SU-DHL-6 (cell line): Measurements from ENCODE around the gene RAI2.

Source experiments
- H2AFZ ChIP-seq: fragments of 200-600 bp; sonication (generic); 2 replicates; pipeline ENCODE4 v1.6.1; 2014; ENCODE audit warnings: low read depth, mild to moderate bottlenecking, moderate library complexity, mixed read lengths, antibody characterized with exemption, low read length; ENCODE audit not compliant: severe bottlenecking
- H3F3A ChIP-seq: fragments of 200-600 bp; shearing (Covaris generic); 2 replicates; pipeline ENCODE4 v1.6.0; 2016; ENCODE audit warnings: antibody characterized with exemption, mild to moderate bottlenecking; ENCODE audit not compliant: insufficient read depth
- H3K27ac ChIP-seq: fragments of 200-600 bp; sonication (generic); 2 replicates; pipeline ENCODE4 v1.5.1; 2016; ENCODE audit warnings: low read depth, mild to moderate bottlenecking, low read length, moderate library complexity, mixed read lengths
- H3K27me3 ChIP-seq: fragments of 200-600 bp; sonication (generic), shearing (Covaris generic); 2 replicates; pipeline ENCODE4 v1.6.0; 2014; ENCODE audit warnings: mild to moderate bottlenecking, low read length
- H3K36me3 ChIP-seq: fragments of 200-600 bp; sonication (generic); 2 replicates; pipeline ENCODE4 v1.6.1; 2014; ENCODE audit warnings: mild to moderate bottlenecking, low read length, mixed read lengths
- H3K4me2 ChIP-seq: fragments of 300-600, 200-600 bp; shearing (Covaris generic), sonication (generic); 2 replicates; pipeline ENCODE4 v1.6.0; 2014; ENCODE audit warnings: low read length, low read depth, mild to moderate bottlenecking; ENCODE audit not compliant: poor library complexity, severe bottlenecking
- H3K4me3 ChIP-seq: fragments of 200-600 bp; sonication (generic); 2 replicates; pipeline ENCODE4 v1.5.1; 2014; ENCODE audit warnings: antibody characterized with exemption, low read length, mild to moderate bottlenecking, mixed read lengths; ENCODE audit not compliant: insufficient read depth, poor library complexity, severe bottlenecking
- H3K79me2 ChIP-seq: fragments of 200-600 bp; sonication (generic); 2 replicates; pipeline ENCODE4 v1.6.1; 2014; ENCODE audit warnings: mild to moderate bottlenecking, low read length, moderate library complexity; ENCODE audit not compliant: insufficient read depth
- H3K9ac ChIP-seq: fragments of 200-600 bp; sonication (generic); 2 replicates; pipeline ENCODE4 v1.7.0; 2014; ENCODE audit warnings: mild to moderate bottlenecking, low read length
- H3K9me2 ChIP-seq: fragments of 200-600 bp; sonication (generic); replicated peaks from 2 replicates; pipeline ENCODE4 v1.6.1; 2014; ENCODE audit warnings: low read length; ENCODE audit not compliant: insufficient read depth
- H3K9me3 ChIP-seq: fragments of 200-600 bp; sonication (generic); 2 replicates; pipeline ENCODE4 v1.6.1; 2014; ENCODE audit warnings: low read length, mixed read lengths; ENCODE audit not compliant: insufficient read depth
- H4K20me1 ChIP-seq: fragments of 200-600 bp; sonication (generic); 2 replicates; pipeline ENCODE4 v1.6.1; 2014; ENCODE audit warnings: low read depth, mild to moderate bottlenecking, antibody characterized with exemption, low read length, moderate library complexity, mixed read lengths
- EZH2phosphoT487 ChIP-seq: fragments of 200-600 bp; sonication (generic), shearing (Covaris generic); conservative IDR thresholded peaks from 2 replicates; pipeline ENCODE4 v1.6.1; 2018; ENCODE audit warnings: mild to moderate bottlenecking, antibody characterized with exemption, low read length, moderate library complexity, mixed read lengths
- TF ChIP-seq, protein P1 (sequence below): fragments of 200-600 bp; sonication (generic); IDR thresholded peaks from one replicate; pipeline ENCODE4 v1.5.1; 2017; ENCODE audit warnings: antibody characterized with exemption, mild to moderate bottlenecking, low read length, moderate library complexity; ENCODE audit not compliant: insufficient read depth, poor library complexity, severe bottlenecking

Gene RAI2

DNA sequence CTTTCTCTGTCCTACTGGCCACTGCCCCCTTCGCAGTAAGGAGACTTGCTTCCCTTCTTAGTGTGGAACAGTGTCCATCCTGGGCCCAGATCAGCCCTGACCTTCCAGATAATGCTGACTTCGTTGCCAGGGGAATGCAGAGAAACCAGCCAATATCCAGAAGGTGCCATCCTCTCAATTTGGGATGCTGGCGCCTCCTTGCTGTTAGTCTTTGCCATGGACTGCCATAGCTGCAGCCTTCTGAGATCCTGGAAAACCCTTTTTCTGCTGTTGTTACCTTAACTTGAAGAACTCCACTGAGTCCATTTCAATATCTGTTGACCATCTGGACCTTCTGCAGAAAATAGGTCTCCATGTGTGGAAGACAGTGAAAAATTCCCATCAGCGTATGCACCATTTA lies 21.8 kb downstream of the RAI2 start:
- H3K9ac ChIP-seq, result no peak overlapping the region
- H3K79me2 ChIP-seq, result no peaks in the 10 kb centered on the region
- no peaks in the 10 kb centered on the region for H3K36me3 ChIP-seq
- TF ChIP-seq EZH2phosphoT487, result no peak
- TF ChIP-seq, protein P1, sequence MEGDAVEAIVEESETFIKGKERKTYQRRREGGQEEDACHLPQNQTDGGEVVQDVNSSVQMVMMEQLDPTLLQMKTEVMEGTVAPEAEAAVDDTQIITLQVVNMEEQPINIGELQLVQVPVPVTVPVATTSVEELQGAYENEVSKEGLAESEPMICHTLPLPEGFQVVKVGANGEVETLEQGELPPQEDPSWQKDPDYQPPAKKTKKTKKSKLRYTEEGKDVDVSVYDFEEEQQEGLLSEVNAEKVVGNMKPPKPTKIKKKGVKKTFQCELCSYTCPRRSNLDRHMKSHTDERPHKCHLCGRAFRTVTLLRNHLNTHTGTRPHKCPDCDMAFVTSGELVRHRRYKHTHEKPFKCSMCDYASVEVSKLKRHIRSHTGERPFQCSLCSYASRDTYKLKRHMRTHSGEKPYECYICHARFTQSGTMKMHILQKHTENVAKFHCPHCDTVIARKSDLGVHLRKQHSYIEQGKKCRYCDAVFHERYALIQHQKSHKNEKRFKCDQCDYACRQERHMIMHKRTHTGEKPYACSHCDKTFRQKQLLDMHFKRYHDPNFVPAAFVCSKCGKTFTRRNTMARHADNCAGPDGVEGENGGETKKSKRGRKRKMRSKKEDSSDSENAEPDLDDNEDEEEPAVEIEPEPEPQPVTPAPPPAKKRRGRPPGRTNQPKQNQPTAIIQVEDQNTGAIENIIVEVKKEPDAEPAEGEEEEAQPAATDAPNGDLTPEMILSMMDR, result no peak
- H3K4me2 ChIP-seq, result no peak overlapping the region
- no peak overlapping the region for H3K27ac ChIP-seq
- H3K9me3 ChIP-seq, result no peaks in the 10 kb centered on the region
- no peak overlapping the region for H3K4me3 ChIP-seq
- H4K20me1 ChIP-seq, result no peaks in the 10 kb centered on the region
- H3F3A ChIP-seq, result no peaks in the 10 kb centered on the region
- H3K27me3 ChIP-seq, result no peaks in the 10 kb centered on the region
- no peak overlapping the region for H2AFZ ChIP-seq
- no peaks in the 10 kb centered on the region for H3K9me2 ChIP-seq

DNA sequence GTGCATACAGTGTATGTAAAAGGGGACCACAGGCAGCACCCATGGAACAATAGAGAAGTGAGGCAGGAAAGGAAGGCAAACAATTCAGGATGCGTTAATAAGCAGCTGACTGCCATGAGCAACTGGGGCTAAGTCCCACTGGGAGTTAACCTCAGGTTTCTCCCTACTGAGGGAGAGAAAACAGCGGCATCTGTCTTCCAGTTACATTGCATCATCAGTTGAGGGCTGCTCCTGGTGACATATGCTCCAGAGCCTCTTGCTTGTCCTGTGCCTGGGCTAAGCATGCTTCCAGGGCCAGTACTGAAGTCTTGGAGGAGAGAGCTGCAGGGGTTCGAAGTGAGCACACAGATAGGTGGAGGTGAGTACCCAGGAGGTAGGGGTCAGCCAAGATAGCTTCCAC lies 24.3 kb downstream of the RAI2 start:
- H3K4me2 ChIP-seq, result no peak overlapping the region

DNA sequence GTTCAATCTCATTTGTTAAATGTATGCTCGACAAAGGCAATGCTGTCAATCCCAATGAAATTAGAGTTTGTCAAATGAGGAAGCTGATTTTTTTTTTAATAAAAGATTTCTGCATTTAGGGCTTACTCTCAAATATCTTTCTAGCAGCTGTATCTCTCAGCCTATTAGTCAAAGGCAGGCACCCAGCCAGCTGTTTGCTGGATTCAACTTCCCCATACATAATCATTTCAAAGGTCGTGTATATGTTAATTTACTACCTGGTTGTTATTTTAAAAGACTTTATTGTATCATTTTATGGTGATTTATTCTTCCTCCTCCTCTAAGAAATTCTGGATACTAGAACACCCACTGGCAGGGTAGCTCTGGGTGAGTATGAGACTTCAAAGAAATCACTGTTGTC lies 27.1 kb downstream of the RAI2 start:
- Histone ChIP-seq H3K9ac (no peak overlapping the region), H3K27ac (no peak overlapping the region), H3K36me3 (no peaks in the 10 kb centered on the region), H3K27me3 (no peaks in the 10 kb centered on the region), H4K20me1 (no peaks in the 10 kb centered on the region), H3K4me2 (no peak overlapping the region), H3K9me3 (no peaks in the 10 kb centered on the region), H2AFZ (no peak overlapping the region), H3F3A (no peaks in the 10 kb centered on the region), H3K4me3 (no peak overlapping the region), H3K9me2 (no peaks in the 10 kb centered on the region), H3K79me2 (no peaks in the 10 kb centered on the region)
- TF ChIP-seq, protein P1, result no peak
- TF ChIP-seq EZH2phosphoT487, result no peak

More for the DNA sequence above, 24.3 kb downstream of the RAI2 start:
- no peaks in the 10 kb centered on the region for H3K9me3 ChIP-seq
- no peaks in the 10 kb centered on the region for H3K79me2 ChIP-seq
- H2AFZ ChIP-seq, result no peak overlapping the region
- H3K36me3 ChIP-seq, result no peaks in the 10 kb centered on the region
- no peak overlapping the region for H3K4me3 ChIP-seq
- H4K20me1 ChIP-seq, result no peaks in the 10 kb centered on the region
- H3K27me3 ChIP-seq, result no peaks in the 10 kb centered on the region
- TF ChIP-seq EZH2phosphoT487, result no peak
- TF ChIP-seq, protein P1, result no peak
- no peak overlapping the region for H3K9ac ChIP-seq
- H3K27ac ChIP-seq, result no peak overlapping the region
- H3F3A ChIP-seq, result no peaks in the 10 kb centered on the region
- no peaks in the 10 kb centered on the region for H3K9me2 ChIP-seq

DNA sequence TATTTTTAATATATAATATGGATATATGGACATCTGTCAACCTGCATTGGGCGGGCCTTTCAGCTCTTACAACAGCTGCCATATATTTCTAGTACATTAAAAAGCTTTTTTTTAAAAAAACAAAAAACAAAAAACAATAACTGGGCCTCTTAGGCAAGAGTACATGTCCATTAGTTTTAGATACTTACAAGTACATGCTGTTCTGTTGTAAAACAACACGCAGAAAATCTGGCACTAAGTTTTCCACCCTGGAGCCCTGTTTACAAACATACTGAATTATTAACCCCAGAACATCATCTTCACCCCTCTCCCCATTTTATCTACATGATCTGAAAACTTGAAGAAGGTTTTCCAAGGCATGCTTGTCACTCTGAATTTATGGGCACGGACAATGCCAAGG lies 29.8 kb downstream of the RAI2 start:
- Histone ChIP-seq H3K79me2 (no peaks in the 10 kb centered on the region), H3K4me2 (no peak overlapping the region), H3K9ac (no peak overlapping the region), H3K9me2 (no peaks in the 10 kb centered on the region), H3K27ac (no peak overlapping the region), H3K27me3 (no peaks in the 10 kb centered on the region), H3F3A (no peaks in the 10 kb centered on the region), H2AFZ (no peak overlapping the region), H4K20me1 (no peaks in the 10 kb centered on the region), H3K4me3 (no peak overlapping the region), H3K9me3 (no peaks in the 10 kb centered on the region), H3K36me3 (no peaks in the 10 kb centered on the region)
- TF ChIP-seq, protein P1, result no peak
- no peak for TF ChIP-seq EZH2phosphoT487
